Stimulated activated CD4-positive, alpha-beta T cell treated with anti-CD3 and anti-CD28 coated beads, Interleukin-4, amount 100 ng/mL, for 4 hours (primary cell): Measurements from ENCODE around the gene DGKB.

ENCODE experiments used
- DNase-seq, 2 experiments: peaks; one replicate each; pipeline ENCODE4 v3.0.0-alpha.2; 2020

The DGKB gene

DNA sequence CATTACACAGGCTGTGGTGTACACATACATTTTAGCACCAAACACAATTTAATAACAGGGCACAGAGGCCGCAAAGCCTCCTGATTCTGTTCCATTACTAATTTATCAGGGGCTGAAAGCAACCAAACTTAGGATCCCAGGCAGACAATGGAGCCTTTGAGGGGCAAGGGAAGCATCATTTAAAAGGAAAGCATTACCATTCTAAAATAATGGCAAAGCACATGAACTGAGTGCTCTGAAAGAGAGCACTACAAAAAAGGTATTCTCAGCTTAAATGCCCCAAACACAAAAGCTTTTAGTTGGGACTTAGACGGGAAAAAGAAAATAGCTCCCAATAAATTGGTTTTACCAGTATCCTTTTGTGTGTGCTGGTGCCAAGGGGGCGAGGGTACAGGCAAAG, 631.1 kb downstream of the DGKB start:
- no peak for DNase-seq

DNA sequence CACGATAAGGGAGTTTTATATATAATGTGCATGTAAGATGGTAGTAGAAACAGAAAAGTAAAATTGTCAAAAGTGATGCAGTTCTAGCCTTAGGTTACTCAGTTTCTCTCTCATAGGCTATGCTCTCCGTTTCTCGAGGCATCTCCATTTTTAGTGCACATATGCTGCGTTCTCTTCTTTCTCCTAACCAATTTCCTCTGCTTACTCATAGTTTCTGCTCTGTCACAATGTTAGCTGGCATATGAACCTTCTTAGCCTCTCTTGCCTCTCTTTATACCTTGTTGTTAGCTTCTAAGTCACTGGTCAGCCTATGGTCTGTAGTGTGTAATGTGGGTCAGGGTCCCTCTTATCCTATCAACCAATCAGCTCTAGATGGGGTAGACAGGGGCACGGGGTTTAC, 632.5 kb downstream of the DGKB start:
- DNase-seq: no peak

DNA sequence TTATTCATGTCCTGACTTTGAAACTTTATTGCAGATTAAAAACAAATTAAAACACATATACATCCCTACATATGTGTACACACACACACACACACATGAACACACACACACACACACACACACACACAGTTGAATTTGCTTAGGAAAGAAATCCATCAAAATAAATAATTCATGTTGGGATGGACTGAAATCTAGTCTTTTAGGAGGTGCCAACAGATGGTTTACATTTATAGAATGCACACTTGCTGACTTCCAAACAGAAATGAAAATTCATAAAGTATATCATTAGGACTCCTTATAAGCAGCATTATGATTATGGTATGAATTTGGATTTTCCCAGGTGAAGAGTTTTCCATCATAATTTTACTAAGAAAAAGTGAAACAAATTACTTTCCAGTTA, 642.5 kb downstream of the DGKB start:
- DNase-seq: no peak

DNA sequence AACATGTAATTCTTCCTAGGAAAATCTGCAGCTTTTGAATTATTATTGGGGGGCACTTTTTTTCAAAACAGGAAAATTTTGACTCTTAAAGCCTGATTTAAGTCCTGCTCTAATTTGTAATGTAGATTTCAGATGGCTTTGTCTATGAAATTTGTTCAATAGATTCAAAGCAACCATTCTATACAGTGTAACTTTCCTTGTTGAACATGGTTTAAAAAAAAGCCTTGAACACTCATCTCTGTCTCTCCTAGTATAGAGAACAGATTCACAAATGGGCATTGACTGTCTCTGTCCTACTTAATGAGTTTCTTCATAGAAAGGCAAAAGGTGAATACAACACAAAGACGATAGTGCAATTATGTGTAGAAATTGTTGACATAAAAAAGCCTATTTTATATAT, 643.7 kb downstream of the DGKB start:
- no peak for DNase-seq

DNA sequence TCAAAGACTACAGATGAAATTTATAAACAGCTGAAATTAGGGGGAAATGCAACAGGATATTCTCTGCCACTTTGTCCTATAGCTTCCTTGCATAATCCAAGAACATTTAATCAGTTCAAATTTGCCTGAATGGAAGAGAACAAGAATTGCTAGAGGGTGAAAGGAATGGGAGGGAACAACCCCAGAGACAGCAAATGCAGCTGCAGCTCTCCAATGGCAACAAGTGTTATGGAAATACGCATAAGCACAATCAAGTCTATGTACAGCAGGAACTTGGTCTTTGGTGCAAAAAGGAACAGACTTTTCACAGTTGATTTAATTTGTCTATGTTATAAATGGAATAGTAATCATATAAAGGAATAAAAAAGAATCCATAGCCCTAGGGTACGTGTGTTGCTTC, 644.1 kb downstream of the DGKB start:
- DNase-seq: no peak

DNA sequence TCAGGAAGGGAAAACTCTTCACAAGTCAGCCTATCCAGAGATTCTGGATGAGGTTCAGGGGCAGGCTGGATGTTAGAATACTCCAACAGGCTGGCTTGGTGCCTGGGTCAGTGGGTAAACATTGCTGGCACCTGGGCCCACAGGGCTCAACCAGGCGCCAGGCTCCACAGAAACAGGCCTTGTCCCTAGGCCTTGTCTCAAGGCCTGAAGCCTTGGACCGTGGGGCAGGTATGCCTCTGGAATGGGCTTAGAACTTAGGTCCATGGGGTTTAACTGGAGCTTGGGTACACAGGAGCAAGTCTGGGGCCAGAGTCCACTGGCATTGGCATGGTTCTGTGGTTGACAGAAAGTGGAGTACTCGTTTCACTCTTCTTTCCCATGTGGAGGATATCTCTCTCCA, 650.1 kb downstream of the DGKB start:
- DNase-seq: no peak

DNA sequence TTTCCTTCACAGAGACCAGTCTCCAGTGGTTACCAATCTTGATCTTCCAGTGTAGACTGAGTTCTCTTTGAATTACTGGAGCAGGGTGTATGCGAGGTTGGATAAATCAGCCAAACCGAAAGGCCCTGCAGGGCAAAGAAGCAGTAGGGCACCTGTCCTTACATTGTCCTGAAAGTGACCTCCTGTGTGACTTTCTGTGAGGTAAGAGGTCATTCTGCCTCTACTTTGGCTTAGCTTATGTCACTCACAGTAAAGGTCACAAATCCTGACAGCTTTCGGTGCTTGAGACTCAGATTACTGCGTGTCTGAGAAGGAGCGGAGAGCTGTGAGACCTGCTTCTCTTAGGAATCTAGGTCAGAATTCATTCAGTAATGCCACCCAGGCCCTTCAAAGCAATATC, 660.4 kb downstream of the DGKB start:
- no peak for DNase-seq

DNA sequence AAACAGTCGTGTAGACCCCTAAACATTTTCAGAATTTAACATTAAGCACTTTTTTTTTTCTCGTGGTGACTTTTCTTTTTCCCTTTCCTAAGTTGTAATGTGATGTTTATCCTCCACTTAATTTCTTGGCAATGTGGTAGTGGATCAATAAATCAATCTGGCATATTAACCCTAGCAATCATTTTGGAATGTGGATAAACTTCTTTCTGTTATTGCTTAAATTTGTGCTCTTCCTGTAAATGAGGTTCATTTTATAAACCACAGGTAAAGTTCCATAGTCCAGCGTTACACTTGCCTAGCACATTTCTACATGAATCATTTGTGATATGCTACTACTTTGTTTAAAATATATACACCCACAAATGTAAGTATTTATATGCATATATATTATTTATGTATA, 665.7 kb downstream of the DGKB start:
- DNase-seq: no peak

DNA sequence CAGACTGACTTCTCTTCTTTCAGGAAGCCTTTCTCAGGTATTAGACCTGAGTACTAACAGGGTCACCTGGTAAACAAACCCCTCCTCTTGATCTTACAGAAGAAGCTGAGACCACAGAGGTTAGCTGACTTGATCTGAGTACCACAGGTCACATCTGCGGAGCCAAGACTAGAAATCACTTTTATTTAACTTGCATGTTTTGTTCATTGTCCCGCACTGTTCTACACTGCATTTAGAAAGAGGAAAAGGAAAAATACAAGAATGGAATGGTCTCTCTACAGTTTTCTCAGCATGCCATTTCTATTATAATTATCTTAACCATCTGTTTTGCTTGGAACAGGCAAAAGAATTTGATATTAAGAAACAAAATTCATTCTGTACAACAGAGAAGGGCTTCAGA, 667.5 kb downstream of the DGKB start:
- DNase-seq: no peak

DNA sequence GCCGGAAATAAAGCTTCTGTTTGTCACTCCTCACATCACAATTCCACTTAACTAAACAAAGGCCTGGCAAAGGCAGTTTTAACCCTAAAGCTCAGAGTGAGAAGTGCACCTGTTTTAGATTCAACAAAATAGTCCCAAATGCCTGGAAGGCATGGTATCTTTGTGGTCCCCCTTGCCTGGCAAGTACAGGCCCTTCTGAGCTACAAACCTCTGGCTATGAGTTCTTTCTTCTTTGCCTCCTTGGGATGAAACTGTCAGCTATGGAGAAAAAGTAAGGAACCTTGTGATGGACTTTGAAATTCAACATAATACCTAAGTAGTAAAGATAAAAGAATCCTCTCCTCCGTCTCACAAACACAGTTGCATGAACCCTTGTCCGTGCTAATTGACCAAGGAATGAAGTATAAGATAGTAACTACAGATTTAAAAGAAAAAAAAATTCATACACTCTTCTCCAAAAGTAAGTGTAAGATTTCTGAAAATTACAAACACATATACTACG, 668.6 kb downstream of the DGKB start:
- no peak for DNase-seq

DNA sequence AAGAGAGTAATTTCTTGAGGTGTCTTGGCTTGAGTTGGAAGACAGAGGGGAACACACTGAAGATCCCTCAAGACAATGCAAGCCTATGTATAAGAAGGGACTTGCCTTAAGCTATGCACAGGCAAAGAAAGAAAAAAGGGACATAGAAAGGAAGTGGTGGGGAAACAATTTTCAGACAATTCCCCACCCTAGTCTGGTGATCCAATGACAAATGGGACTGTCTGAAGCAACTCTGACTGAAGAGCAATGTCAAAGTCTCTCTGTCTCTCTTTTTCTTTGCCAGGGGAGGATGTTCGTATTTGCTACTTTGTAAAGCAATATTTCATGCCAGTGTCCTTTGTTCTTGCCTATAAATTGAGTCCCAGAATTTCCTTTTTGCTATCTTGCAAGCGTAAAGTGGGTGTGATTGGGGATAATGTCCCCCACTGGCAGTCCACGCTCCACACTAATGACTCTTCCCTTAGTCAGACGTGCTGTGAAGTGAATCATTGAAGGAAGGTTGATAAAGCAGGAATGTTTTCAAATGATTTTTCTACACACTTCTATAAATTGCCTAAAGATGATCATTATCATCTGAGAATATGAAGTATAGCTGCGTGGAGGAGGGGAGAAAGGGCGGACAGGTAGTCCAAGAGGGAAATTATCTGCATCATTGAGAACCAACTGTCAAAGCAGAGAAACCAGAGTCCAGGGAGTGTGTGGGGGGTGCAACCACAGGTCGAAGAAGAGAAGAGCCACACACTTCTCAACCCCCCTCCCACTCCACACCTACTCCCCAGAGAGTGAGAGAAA, 669.3 kb downstream of the DGKB start:
- no peak for DNase-seq

DNA sequence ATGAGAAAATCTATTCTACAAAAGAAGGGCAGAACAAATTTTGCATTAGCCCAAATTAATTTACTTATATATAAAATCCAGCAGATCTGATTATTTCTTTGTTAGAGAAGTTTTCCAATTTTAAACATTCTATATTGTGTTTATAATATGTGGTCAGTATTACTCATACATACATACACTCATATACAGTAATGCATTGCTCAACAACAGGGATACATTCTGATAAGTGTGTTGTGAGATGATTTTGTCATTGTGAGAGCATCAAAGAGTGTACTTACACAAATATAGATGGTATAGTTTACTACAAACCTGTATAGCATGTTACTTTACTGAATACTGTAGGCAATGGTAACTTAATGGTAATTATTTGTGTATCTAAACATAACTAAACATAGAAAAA, 673.5 kb downstream of the DGKB start:
- DNase-seq: no peak

DNA sequence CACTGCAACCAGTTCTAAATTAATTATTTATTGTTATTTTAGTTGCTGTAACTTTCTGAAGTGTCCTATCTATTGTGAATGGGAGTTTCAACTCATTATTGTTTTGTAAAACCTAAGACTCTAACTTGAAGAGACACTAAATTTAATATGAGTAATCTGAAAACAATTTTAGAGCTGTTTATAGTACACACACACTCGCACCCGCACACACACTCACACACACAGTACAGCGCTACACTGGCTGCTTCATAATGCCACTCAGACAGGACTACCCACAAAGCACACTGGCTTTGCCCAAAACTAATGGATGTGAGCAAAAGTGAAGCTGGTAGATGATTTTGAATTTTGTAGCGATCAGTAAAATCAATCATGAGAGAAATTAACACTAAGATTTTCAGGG, 674.2 kb downstream of the DGKB start:
- no peak for DNase-seq

DNA sequence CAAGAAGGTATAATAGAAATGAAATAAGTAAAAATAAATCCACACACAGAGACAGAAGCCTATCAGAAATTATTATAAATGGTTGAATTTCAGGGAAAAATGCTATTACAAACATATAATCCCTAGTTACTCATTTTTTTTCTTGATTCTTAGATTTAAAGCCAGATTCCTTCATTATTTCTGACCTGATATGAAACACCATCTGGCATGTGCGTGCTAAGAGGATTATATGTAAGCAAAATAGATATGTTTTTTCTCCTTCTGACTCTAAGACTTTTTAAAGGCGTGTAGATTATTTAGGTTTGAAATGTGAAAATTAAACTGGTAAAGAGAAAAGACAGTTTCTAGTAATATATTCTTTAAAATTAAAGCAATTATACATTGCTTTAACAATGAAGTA, 676.4 kb downstream of the DGKB start:
- DNase-seq: no peak

DNA sequence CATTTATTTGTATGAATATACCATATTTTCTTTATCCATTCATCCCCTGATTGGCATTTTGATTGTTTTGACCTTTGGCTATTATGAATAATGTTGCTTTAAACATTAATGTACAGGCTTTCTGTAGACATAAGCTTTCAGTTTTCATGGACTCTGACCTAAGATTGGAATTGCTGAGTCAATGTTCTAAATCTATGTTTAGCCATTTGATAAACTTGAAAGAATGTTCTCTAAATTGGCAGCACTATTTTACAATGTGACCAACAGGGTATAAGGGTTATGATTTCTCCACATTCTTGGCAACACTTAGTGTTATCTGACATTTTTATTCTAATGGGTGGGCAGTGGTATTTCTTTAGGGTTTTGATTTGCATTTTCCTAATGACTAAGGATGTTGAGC, 683.4 kb downstream of the DGKB start:
- DNase-seq: no peak

DNA sequence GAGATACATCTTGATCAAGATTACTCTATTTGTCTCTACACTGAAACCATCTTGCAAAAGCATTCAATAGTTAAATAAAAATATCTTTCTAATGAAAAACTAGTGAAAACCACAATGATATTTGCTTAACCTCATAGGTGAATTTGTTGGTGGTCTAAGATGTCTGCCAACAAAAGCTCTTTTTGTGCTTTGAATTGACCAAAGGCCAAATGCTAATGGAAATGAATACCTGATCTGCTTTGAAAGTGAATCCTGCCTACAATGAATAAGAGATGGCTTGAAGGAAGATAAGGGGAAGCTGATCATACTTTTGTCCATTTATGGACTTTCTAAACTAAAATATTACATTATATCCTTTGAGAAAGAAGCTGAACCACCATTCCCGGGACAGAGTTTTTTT, 684.2 kb downstream of the DGKB start:
- no peak for DNase-seq

DNA sequence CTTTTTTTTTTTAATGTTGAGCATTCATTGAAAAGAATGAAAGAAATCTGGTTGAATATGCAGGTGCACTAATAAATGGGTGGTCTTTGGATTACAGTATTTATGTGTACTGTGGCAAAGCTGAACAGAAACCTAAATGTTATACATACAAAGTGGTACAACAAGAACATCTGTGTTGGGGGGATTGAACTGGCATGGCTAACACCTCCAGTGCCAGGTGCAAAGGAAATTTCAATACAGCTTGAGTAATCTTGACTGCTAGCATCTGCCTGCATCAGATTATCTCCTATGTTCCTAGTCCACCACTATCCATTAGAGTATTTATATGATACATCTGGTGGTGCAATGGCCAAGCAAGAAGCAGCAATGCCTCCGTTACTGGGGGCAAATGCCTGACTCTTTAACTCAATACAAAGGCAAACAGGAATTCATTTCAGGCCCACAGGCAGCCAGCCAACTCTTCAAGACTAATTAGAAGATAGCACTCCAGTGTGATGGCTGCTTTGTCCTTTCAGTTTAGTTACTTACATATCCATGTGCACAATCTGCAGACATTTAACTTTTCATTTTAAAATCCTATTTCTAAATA, 692.6 kb downstream of the DGKB start:
- DNase-seq: no peak

DNA sequence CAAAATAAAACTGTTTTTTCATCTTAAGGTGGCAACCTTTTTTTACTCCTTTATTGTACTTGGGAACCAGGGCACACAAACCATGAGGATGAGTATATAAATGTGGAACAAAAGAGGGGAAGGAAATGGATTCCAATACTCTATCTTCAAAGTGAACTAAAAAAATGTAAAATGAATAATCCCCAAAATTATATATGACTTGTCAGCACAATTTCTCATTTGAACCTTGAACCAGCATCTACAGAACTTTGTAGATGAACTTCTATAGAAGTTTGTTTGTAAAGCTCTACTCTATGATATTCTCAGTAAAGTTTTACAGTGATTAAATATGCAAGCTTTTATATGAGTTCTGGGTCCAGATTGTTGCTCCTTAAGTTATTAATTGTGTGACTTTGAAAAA, 694.8 kb downstream of the DGKB start:
- no peak for DNase-seq

DNA sequence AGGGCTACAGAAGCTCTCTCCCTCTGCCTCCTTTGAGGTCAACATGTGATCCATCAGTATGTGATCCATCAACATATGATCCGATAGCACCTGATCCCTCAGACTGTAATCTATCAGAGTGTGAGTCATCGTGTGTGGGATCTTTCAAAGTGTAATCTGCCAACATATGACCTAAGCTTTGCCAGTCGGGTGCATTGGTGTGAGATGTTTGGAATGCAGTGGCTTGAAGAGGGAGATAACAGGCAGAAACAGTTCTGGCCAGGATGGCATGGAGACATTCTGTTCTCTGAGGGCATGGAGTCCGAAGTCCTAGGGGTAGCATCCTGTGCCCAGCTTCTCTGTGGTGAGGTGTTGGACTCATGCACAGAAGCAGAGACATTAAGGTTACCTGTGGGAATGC, 695.4 kb downstream of the DGKB start:
- DNase-seq: no peak

DNA sequence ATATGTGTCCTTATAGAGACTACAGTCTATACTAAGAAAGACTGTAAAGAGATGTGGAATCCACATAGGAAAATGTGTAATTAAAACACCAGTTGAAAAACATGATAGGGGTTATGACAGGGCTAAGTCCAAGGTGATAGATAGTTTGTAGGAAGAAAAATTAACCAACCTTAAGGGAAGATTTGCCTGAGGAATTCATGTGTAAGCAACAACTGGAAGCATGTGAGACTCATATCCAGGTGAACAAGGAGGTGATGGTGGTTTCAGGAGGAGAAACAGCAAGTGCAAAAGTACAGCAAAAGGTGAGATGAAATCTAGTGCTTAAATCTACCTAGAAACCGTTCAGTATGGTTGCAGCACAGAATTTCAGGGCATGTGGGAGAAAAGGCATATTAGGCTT, 696.4 kb downstream of the DGKB start:
- DNase-seq: no peak

DNA sequence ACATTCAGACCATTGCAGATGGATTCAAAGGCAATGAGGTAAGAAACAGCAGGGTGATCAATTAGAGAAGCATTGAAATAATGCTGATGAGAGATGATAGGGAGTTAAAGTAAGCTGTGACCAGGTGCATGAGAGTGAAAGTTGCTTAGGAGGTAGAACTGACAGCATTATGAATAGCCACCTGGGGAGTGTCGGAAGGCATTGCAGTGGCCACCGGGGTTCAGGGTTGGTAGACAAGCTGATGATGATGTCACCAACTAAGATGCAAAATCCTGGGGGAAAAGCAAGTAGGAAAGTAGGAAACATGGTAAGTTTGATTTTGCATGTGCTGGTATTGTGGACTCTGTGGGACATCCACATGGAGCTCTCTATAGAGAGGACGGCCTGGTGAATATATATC, 701.2 kb downstream of the DGKB start:
- DNase-seq: no peak

DNA sequence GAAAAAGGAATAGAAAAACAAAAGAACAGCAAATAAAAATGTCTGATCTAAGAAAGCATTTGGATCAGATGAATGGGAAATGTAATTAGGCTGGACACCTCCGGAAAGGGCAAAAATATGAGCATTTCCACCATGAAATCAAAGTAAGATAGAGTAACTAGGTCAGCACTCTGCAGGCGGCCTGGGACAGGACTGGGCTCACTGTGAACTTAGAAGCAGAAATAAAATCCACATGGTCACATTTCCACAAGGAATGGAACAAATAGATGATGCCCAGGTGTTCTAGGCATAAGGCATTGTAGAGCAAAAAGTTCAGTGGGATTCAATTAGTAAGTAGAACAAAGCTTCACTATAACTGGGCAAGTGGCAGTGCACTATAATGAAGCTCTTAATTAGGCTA, 703.2 kb downstream of the DGKB start:
- DNase-seq: no peak

DNA sequence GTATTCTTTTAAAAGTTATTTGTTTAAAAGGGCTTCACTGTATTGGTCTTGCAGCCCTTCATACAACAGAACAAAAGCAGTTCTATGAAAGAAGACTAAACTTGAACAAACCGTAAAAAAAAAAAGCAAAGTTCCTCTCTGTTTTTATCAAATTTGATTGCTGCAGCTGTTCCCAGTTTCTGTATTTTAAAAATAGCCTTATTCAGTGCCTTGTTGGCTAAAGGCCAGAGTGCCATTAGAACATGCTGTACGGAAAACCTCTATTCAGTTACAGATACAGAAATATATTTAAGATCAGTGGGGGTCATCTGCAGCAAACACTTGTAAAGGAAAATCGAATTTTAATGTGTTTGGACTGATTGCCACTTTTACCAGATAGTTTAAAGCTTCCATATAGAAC, 705.3 kb downstream of the DGKB start:
- no peak for DNase-seq

DNA sequence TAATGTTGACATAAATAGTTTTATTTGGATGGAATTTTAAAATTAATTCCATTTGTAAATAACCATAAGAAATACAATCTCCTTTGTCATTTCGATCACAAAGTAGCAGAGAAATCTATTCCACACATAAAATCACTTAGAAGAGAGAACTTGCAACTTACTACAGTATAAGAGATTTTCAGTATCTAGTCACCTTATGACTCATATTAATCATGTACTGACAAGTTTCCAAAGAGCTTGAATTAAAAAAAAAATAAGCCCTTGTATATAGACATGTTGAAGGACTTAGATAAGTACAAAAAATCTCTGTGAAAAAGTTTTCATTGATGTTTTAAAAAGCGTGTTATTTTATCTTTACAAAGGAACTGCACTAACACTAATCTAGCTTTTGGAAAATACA, 706.0 kb downstream of the DGKB start:
- DNase-seq: no peak

DNA sequence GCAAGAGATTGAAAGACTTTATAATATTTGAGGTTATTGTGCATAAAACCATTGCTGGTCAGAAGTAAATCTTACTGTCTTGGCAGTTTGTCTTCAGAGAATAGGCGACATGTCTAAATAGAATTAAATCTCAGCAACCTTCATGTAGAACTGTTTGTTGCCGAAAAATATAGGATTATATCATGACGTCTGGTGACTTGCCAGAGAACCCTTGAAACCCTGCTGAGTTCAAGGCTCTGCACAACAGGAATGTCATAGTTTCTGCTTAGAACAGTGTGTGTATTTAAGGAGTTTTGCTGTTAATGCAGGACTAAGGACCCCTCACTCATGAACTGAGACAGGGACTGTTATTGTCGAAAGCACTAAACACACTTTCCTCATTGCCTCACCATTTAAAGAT, 706.7 kb downstream of the DGKB start:
- DNase-seq: no peak
